Measurements from ENCODE around the gene CD4.

DNA sequence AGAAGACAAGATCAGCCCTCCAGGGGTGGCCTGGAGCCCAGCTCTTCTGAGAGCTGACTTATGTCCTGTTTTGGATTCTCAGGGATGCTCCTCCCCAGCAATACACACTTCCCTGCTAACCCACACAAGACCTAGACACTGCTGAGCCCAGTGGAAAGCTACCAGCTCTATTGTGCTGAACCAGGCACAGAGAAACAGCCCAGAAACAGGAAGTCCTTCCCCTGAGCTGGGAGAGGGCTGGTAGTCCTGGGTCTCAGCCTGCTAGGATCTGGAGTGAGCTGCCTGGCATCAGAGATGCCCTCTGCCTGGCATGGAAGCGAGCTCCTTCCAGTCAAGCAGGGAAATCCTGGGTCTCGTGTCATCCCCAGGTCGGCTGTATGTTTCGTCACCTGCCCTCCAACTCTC is 18.2 kb upstream of the CD4 start:
- TF ChIP-seq, protein P1, sequence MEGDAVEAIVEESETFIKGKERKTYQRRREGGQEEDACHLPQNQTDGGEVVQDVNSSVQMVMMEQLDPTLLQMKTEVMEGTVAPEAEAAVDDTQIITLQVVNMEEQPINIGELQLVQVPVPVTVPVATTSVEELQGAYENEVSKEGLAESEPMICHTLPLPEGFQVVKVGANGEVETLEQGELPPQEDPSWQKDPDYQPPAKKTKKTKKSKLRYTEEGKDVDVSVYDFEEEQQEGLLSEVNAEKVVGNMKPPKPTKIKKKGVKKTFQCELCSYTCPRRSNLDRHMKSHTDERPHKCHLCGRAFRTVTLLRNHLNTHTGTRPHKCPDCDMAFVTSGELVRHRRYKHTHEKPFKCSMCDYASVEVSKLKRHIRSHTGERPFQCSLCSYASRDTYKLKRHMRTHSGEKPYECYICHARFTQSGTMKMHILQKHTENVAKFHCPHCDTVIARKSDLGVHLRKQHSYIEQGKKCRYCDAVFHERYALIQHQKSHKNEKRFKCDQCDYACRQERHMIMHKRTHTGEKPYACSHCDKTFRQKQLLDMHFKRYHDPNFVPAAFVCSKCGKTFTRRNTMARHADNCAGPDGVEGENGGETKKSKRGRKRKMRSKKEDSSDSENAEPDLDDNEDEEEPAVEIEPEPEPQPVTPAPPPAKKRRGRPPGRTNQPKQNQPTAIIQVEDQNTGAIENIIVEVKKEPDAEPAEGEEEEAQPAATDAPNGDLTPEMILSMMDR (IDR thresholded peaks at IDR 0.05): no peak
- no peak for TF ChIP-seq POLR2A (IDR thresholded peaks at IDR 0.05)

Data from lower leg skin (tissue), 3 donors.